ENCODE data around the gene FNIP2.

DNA sequence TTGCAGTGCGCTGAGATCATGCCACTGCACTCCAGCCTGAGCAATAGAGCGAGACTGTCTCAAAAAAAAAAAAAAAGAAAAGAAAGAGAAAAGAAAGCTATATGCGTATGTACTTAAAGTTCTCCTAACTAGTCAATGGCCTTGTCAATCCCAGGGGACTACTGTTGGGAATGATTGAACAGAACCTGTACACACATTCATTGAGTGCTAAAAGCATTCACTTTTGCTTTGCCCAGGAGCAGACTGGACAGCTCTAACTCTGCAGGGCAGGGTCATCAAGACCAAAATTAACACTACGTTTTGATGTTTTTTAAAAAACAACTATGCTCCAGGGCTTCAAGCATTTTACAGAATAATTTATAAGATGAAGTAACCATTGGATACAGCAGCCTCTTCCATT, 106.2 kb downstream of the FNIP2 start:
- TF ChIP-seq, protein P1, sequence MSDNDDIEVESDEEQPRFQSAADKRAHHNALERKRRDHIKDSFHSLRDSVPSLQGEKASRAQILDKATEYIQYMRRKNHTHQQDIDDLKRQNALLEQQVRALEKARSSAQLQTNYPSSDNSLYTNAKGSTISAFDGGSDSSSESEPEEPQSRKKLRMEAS (IDR thresholded peaks at IDR 0.05) = no peak
- TF ChIP-seq REST (IDR thresholded peaks at IDR 0.05; ENCODE audit: low read depth) = no peak
